GM19023 (cell line): Measurements from ENCODE around the gene MAML2.

Experiments
- ATAC-seq: cut with Tn5 transposase; IDR thresholded peaks from one replicate; pipeline ENCODE4 v1.9.1; 2021; ENCODE audit warnings: mild to moderate bottlenecking, moderate library complexity; ENCODE audit not compliant: unreplicated experiment

The MAML2 gene

GRCh38 chr11:96318850-96319249, 24.1 kb downstream of the MAML2 start:
- ATAC-seq = no peak

- ATAC-seq = no peak
These were observed 24.6 kb downstream of the MAML2 start for GRCh38 chr11:96318399-96318798.

GRCh38 chr11:96317985-96318384, 25.0 kb downstream of the MAML2 start:
- ATAC-seq = no peak

GRCh38 chr11:96317571-96317970, 25.4 kb downstream of the MAML2 start:
- no peak for ATAC-seq

GRCh38 chr11:96316869-96317268, 26.1 kb downstream of the MAML2 start:
- no peak for ATAC-seq

GRCh38 chr11:96315476-96315875, 27.5 kb downstream of the MAML2 start:
- ATAC-seq = no peak

- ATAC-seq = no peak
These were observed 28.5 kb downstream of the MAML2 start for GRCh38 chr11:96314326-96315020.

- no peak for ATAC-seq
These were observed 29.8 kb downstream of the MAML2 start for GRCh38 chr11:96313163-96313562.

GRCh38 chr11:96311120-96311568, 31.9 kb downstream of the MAML2 start:
- ATAC-seq = no peak

- ATAC-seq = no peak
These were observed 32.8 kb downstream of the MAML2 start for GRCh38 chr11:96310236-96310635.

GRCh38 chr11:96309643-96310017, 33.4 kb downstream of the MAML2 start:
- ATAC-seq = no peak

GRCh38 chr11:96309016-96309642, 33.9 kb downstream of the MAML2 start:
- ATAC-seq = no peak

- no peak for ATAC-seq
These were observed 35.2 kb downstream of the MAML2 start for GRCh38 chr11:96307776-96308140.

- no peak for ATAC-seq
These were observed 35.8 kb downstream of the MAML2 start for GRCh38 chr11:96306933-96307775.

- no peak for ATAC-seq
These were observed 36.4 kb downstream of the MAML2 start for GRCh38 chr11:96306600-96306932.

GRCh38 chr11:96306071-96306470, 36.9 kb downstream of the MAML2 start:
- ATAC-seq = no peak

- no peak for ATAC-seq
These were observed 39.0 kb downstream of the MAML2 start for GRCh38 chr11:96303980-96304379.

GRCh38 chr11:96303064-96303463, 39.9 kb downstream of the MAML2 start:
- no peak for ATAC-seq

GRCh38 chr11:96301818-96302217, 41.2 kb downstream of the MAML2 start:
- no peak for ATAC-seq

- no peak for ATAC-seq
These were observed 43.7 kb downstream of the MAML2 start for GRCh38 chr11:96299155-96299888.

GRCh38 chr11:96295369-96295768, 47.6 kb downstream of the MAML2 start:
- ATAC-seq = no peak
